ENCODE results near the gene CHGA. TPM values are rescaled to one million over a fixed set of nuclear protein-coding genes. Genes with fewer than 3 reads are reported as not detected.

Gene CHGA
- total RNA-seq, 2 donors from 2014 or later: not detected

DNA sequence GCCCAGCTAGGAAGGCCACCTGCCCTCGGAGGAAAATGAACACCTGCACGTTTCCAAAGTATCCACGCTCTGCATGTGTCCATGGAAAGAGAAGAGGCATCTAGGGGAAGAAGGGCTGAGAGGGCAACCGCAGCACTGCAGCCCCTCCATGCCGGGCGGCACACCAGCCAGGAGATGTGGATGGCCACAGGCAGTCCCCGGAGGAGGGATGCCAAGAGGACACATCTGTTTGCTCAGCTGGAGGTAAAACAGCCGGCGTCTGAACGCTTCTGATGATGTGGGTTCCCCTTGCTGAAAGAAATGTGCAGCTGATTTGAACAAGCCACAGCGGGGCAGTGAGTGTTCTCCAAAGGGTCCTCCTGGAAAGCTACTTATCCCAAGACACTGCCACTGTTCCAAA is 34.0 kb downstream of the CHGA start:
- peaks cover 4% of the 10 kb centered on the region for H3K4me1 Mint-ChIP-seq (ENCODE audit: low read depth)
- no peaks in the 10 kb centered on the region for H3K27me3 Mint-ChIP-seq (ENCODE audit: low read depth)
- H3K27ac Mint-ChIP-seq: no peak overlapping the region
- DNase-seq: no peak
- no peaks in the 10 kb centered on the region for H3K36me3 Mint-ChIP-seq (ENCODE audit: insufficient read depth in 2 of 2)
- ATAC-seq (replicated peaks in 1 of 2): no peak
- no peaks in the 10 kb centered on the region for H3K9me3 Mint-ChIP-seq
- H3K4me3 Mint-ChIP-seq: no peak overlapping the region

DNA sequence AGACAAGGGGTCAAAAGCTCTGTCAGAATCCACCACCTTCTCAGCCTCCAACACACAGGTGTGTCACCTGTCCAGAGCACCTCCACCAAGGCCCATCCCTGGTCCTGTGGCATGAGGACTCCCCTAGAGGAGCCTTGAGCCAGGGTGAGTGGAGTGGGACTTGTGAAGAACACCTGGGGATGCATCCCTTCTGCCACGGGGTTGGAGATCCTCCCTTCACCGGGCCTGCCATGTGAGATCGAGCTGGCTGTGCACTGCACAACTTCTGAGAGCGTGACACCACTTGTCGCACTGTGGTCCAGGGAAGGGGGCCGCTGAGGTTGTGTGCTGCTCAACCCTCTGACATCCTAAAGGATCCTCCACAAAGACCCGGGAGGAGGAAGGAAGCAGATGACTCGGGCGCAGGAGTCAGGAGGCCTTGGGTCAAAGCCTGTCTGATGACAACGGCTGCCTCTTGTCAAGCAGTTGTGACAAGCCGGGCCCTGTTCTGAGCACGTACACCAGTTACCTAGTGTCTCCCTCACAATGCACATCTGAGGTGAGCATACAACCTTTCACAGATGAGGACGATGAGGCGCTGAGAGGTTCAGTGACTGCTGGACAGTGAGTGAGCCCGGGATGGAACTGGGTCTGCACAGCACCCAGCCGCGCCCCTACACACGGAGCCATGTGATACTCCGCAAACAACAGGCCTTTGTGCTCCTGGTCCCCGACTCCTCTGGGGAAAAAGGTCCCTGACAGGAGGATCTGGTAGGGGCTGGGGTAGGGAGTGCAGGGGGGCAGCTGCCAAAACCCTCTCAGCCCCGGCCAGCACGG is 35.6 kb downstream of the CHGA start:
- Mint-ChIP-seq H3K4me1 (ENCODE audit: low read depth) (no peaks in the 10 kb centered on the region), H3K27ac (no peak overlapping the region), H3K4me3 (no peak overlapping the region), H3K27me3 (ENCODE audit: low read depth) (no peaks in the 10 kb centered on the region), H3K36me3 (ENCODE audit: insufficient read depth in 2 of 2) (no peaks in the 10 kb centered on the region), H3K9me3 (no peaks in the 10 kb centered on the region)
- ATAC-seq (replicated peaks in 1 of 2) (no peak), DNase-seq (no peak)

DNA sequence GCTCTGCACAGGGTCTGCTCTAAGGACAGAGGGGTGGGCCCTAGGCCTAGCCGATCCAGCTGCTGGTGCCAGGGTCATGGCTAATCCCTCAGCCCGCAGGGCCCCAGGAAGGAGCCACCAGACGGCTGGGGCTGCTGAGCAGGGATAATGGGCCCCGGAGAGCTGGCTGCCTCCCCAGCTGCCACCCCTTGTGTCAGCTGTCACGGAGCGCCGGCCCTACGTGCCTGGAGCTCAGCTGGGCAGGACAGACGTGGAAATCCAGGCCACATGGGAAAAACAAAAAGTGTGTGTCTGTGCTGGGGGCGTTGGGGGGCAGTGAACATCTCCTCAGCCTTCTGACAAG is 36.2 kb downstream of the CHGA start:
- no peaks in the 10 kb centered on the region for H3K27me3 Mint-ChIP-seq (ENCODE audit: low read depth)
- ATAC-seq (replicated peaks in 1 of 2) (no peak), DNase-seq (no peak)
- H3K36me3 Mint-ChIP-seq (ENCODE audit: insufficient read depth in 2 of 2): no peaks in the 10 kb centered on the region
- H3K27ac Mint-ChIP-seq: no peak overlapping the region
- no peaks in the 10 kb centered on the region for H3K9me3 Mint-ChIP-seq
- H3K4me1 Mint-ChIP-seq (ENCODE audit: low read depth): no peaks in the 10 kb centered on the region
- H3K4me3 Mint-ChIP-seq: no peak overlapping the region

DNA sequence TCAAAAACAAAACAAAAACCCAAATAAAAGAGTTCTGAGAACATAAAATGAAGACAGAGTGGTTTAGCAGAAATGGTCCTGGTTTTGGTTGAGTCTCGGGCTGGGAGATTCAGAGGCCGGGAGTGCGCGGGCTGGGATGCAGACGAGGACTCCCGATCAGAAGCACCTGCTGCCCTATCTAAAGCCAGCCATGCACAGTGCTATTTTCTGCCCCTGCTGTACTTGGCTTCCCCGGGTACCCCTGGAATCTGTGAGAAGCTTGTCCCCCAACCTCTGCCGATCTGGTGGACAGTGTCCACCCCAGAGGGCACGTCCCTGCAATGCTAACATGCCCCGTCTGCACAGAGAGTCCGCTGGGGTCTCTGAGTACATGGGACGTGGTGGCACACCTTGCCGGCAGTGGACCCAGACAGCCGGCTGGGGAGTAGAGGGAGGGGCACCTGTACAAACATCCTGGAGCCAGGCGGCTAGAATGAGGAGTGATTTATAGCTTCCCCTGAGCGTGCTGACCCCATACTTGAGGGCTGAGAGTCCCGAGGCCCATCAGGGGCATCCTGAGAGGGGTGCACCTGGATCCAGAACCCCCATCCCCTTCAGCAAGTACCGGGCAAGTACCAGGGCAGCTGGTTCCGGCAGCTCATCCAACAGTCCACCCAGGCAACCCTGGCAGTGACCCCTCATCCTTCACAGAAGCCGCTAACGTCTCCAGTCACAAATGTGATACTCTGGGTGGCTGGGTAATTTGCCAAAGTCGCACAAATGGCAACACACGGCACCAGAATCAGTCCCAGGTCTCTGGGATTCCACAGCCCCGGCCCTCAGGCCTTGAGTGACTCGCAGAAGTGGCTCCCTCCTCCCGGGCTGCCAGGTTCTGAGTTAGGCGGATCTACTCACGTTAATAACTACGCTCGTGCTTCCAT is 37.1 kb downstream of the CHGA start:
- no peak for ATAC-seq (replicated peaks in 1 of 2)
- Mint-ChIP-seq H3K36me3 (ENCODE audit: insufficient read depth in 2 of 2) (no peaks in the 10 kb centered on the region), H3K27ac (no peak overlapping the region), H3K9me3 (no peaks in the 10 kb centered on the region), H3K4me3 (no peak overlapping the region), H3K4me1 (ENCODE audit: low read depth) (no peaks in the 10 kb centered on the region), H3K27me3 (ENCODE audit: low read depth) (no peaks in the 10 kb centered on the region)
- DNase-seq: no peak

- Mint-ChIP-seq H3K36me3 (ENCODE audit: insufficient read depth in 2 of 2) (no peaks in the 10 kb centered on the region), H3K4me3 (no peak overlapping the region), H3K27me3 (ENCODE audit: low read depth) (no peaks in the 10 kb centered on the region), H3K4me1 (ENCODE audit: low read depth) (no peaks in the 10 kb centered on the region), H3K9me3 (no peaks in the 10 kb centered on the region), H3K27ac (no peak overlapping the region)
- ATAC-seq (replicated peaks in 1 of 2): no peak
- DNase-seq: no peak
Measured at GRCh38 chr14:92960706-92961566, 38.0 kb downstream of the CHGA start.

DNA sequence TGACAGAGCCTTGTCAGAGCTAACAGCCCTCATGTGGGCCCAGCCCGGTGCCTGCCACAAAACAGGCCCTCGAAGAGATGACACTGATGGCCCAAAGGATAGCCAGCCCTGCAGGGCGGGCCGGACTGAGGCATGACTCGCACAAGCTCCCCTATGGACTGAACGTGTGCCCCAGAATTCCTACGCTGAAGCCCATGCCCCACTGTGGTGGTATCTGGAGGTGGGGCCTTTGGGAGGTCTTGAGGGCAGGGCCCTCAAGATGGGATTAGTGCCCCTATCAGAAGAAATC is 38.6 kb downstream of the CHGA start:
- ATAC-seq (replicated peaks in 1 of 2): no peak

GRCh38 chr14:92962031-92962830 is 39.3 kb downstream of the CHGA start:
- ATAC-seq (replicated peaks in 1 of 2) (no peak), DNase-seq (no peak)
- Mint-ChIP-seq H3K4me3 (no peak overlapping the region), H3K36me3 (ENCODE audit: insufficient read depth in 2 of 2) (no peaks in the 10 kb centered on the region), H3K9me3 (no peaks in the 10 kb centered on the region), H3K4me1 (ENCODE audit: low read depth) (no peaks in the 10 kb centered on the region), H3K27me3 (ENCODE audit: low read depth) (no peaks in the 10 kb centered on the region), H3K27ac (no peak overlapping the region)

More for the DNA sequence above, 38.6 kb downstream of the CHGA start:
- Mint-ChIP-seq H3K27me3 (ENCODE audit: low read depth) (no peaks in the 10 kb centered on the region), H3K4me1 (ENCODE audit: low read depth) (no peaks in the 10 kb centered on the region), H3K9me3 (no peaks in the 10 kb centered on the region), H3K36me3 (ENCODE audit: insufficient read depth in 2 of 2) (no peaks in the 10 kb centered on the region), H3K4me3 (no peak overlapping the region), H3K27ac (no peak overlapping the region)
- DNase-seq: no peak

- no peak overlapping the region for H3K27ac Mint-ChIP-seq
- no peak overlapping the region for H3K4me3 Mint-ChIP-seq
- H3K36me3 Mint-ChIP-seq (ENCODE audit: insufficient read depth in 2 of 2): no peaks in the 10 kb centered on the region
- peaks cover 0 to 4% of the 10 kb centered on the region in 2 donors for H3K9me3 Mint-ChIP-seq
- no peaks in the 10 kb centered on the region for H3K27me3 Mint-ChIP-seq (ENCODE audit: low read depth)
- ATAC-seq (replicated peaks in 1 of 2) (no peak), DNase-seq (no peak)
- no peaks in the 10 kb centered on the region for H3K4me1 Mint-ChIP-seq (ENCODE audit: low read depth)
Measured at GRCh38 chr14:92962831-92963095, 39.8 kb downstream of the CHGA start.

- no peak for DNase-seq
- ATAC-seq (replicated peaks in 1 of 2): no peak
- no peak overlapping the region for H3K4me3 Mint-ChIP-seq
- no peak overlapping the region for H3K27ac Mint-ChIP-seq
- H3K36me3 Mint-ChIP-seq (ENCODE audit: insufficient read depth in 2 of 2): no peaks in the 10 kb centered on the region
- H3K27me3 Mint-ChIP-seq (ENCODE audit: low read depth): no peaks in the 10 kb centered on the region
- peaks cover 0 to 4% of the 10 kb centered on the region in 2 donors for H3K9me3 Mint-ChIP-seq
- no peaks in the 10 kb centered on the region for H3K4me1 Mint-ChIP-seq (ENCODE audit: low read depth)
Measured at GRCh38 chr14:92963301-92964123, 40.6 kb downstream of the CHGA start.

DNA sequence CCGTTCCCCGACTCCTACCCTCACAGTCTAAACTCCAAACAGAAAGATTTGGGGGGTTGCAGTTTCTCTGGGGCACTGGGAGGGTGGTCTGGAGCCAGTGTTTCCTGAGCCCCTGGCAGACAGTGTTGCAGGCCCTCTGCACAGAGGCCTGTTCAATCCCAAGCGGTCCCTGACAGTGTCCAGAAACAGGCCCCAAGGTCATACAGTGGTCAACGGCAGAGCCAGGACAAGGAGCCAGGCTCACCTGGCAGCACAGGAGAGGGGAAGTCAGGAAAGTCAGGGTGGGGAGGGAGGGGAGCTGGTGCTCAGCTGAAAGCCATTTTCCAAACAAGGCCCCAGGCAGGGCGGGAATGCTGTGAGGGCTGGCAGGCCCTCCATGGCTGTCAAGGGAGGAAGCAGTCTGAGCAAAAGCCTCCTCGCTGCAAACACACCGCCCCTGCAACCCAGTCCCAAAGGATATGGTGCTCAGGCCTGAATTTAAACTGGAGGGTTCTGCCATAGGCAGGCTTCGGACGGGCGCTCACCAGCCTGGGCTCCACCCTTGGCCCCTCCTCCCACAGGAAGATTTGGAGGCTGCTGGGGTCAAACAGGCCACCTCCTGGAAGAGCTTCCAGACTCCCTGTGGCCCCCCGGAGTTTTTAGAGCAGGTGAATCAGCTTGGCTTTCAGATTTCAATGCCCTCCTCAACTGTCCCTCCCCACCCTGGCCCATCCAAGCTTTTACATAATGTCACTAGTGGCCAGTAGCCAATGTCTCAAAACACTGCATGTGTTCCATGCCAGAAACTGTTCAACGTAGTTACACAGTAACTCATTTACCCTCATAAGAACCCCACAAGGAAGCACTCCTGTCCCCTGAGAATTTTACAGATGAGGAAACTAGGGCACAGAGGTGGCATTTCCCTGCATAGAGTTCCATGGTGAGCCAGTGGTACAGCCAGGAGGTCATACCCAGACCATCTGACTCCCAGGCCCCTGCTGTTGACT is 41.5 kb downstream of the CHGA start:
- Mint-ChIP-seq H3K36me3 (ENCODE audit: insufficient read depth in 2 of 2) (no peaks in the 10 kb centered on the region), H3K27ac (no peak overlapping the region), H3K4me1 (ENCODE audit: low read depth) (no peaks in the 10 kb centered on the region), H3K9me3 (peaks cover 0 to 4% of the 10 kb centered on the region in 2 donors), H3K27me3 (ENCODE audit: low read depth) (no peaks in the 10 kb centered on the region), H3K4me3 (no peak overlapping the region)
- ATAC-seq (replicated peaks in 1 of 2) (no peak), DNase-seq (no peak)

DNA sequence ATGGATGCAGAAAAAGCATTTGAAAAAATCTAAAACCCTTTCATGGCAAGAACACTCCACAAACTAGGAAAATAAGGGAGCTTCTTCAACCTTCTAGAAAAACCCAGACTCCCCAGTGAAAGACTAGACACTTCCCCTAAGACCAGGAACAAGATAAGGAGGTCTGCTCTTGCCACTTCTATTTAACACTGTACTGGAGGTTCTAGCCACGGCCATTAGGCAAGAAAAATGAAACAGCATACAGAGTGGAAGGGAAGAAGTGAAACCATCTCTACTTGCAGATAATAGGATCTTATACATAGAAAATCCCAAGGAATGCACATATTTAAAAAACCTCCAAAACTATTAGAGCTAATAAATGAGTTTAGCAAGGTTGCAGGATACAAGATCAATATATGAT is 42.3 kb downstream of the CHGA start:
- no peak overlapping the region for H3K27ac Mint-ChIP-seq
- no peak overlapping the region for H3K4me3 Mint-ChIP-seq
- no peak for ATAC-seq (replicated peaks in 1 of 2)
- H3K36me3 Mint-ChIP-seq (ENCODE audit: insufficient read depth in 2 of 2): no peaks in the 10 kb centered on the region
- no peak for DNase-seq
- H3K4me1 Mint-ChIP-seq (ENCODE audit: low read depth): no peaks in the 10 kb centered on the region
- no peaks in the 10 kb centered on the region for H3K27me3 Mint-ChIP-seq (ENCODE audit: low read depth)
- H3K9me3 Mint-ChIP-seq: peaks cover 0 to 4% of the 10 kb centered on the region in 2 donors
